Fibroblast of lung (primary cell): ENCODE data around the gene KCNH6. TPM values are rescaled to one million over a fixed set of nuclear protein-coding genes. Genes with fewer than 3 reads are reported as not detected.

ENCODE experiments used
- DNase-seq, 2 donors: peaks; one replicate each; pipeline versions ENCODE4 v3.0.0 to v3.0.0-alpha.2; 2010; ENCODE audit warnings: low read depth in 2 of 2
- H2AFZ ChIP-seq: 2 replicates; pipeline ENCODE4 v1.5.1; 2012; ENCODE audit warnings: low read length, control low read depth, inconsistent platforms
- H3K27ac ChIP-seq: 2 replicates; pipeline ENCODE4 v1.5.1; 2011; ENCODE audit warnings: low read length, control low read depth; ENCODE audit not compliant: insufficient read depth
- H3K27me3 ChIP-seq: 2 replicates; pipeline ENCODE4 v1.5.1; 2011; ENCODE audit warnings: mild to moderate bottlenecking, low read length; ENCODE audit not compliant: control insufficient read depth, insufficient read depth
- H3K36me3 ChIP-seq: 2 replicates; pipeline ENCODE4 v1.5.1; 2011; ENCODE audit warnings: low read length; ENCODE audit not compliant: control insufficient read depth, insufficient read depth
- H3K4me1 ChIP-seq: 2 replicates; pipeline ENCODE4 v1.5.1; 2011; ENCODE audit warnings: low read length; ENCODE audit not compliant: control insufficient read depth, insufficient read depth; ENCODE audit errors: extremely low read depth
- H3K4me2 ChIP-seq: 2 replicates; pipeline ENCODE4 v1.5.1; 2011; ENCODE audit warnings: low read length, control low read depth; ENCODE audit not compliant: insufficient read depth; ENCODE audit errors: extremely low read depth
- H3K4me3 ChIP-seq, 4 experiments: fragments of 200-600 bp in 1 of 4; sonication (generic) in 1 of 4; replicated peaks in 1 of 4; 2 replicates each; pipeline ENCODE4 v1.5.1; 2011 to 2016; ENCODE audit warnings: low read length in 4 of 4, low read depth in 3 of 4, mild to moderate bottlenecking in 3 of 4, control low read depth in 2 of 4, inconsistent platforms in 1 of 4, mixed read lengths in 1 of 4; ENCODE audit not compliant: insufficient read depth in 1 of 4; ENCODE audit errors: control extremely low read depth in 1 of 4
- H3K79me2 ChIP-seq: 2 replicates; pipeline ENCODE4 v1.5.1; 2012; ENCODE audit warnings: mild to moderate bottlenecking, low read length, inconsistent platforms; ENCODE audit not compliant: control insufficient read depth, insufficient read depth
- H3K9ac ChIP-seq: 2 replicates; pipeline ENCODE4 v1.5.1; 2011; ENCODE audit warnings: mild to moderate bottlenecking, low read length, control low read depth; ENCODE audit not compliant: insufficient read depth
- H3K9me3 ChIP-seq: 2 replicates; pipeline ENCODE4 v1.5.1; 2012; ENCODE audit warnings: low read depth, low read length; ENCODE audit not compliant: control insufficient read depth, insufficient read depth
- H4K20me1 ChIP-seq: 2 replicates; pipeline ENCODE4 v1.5.1; 2011; ENCODE audit warnings: low read length; ENCODE audit not compliant: control insufficient read depth, insufficient read depth; ENCODE audit errors: extremely low read depth
- EZH2 ChIP-seq: IDR thresholded peaks from 2 replicates; pipeline ENCODE4 v1.5.1; 2012; ENCODE audit warnings: low read length, control low read depth, mild to moderate bottlenecking; ENCODE audit errors: missing control alignments
- polyA plus RNA-seq, 2 donors: library from polyadenylated mRNA; depleted of rRNA in 1 of 2; stranded (reverse) in 1 of 2; unstranded in 1 of 2; fragments of >200 nt; gene quantifications; 2 replicates each; pipeline ENCODE4 v1.2.1, GENCODE V29; 2011 to 2012; ENCODE audit warnings: missing spikeins in 1 of 2
- total RNA-seq: library from RNA; depleted of rRNA; stranded (reverse); fragments of >200 nt; gene quantifications from 2 replicates; pipeline ENCODE4 v1.2.1, GENCODE V29; 2014
- TF ChIP-seq, protein P1 (sequence below), 2 donors: IDR thresholded peaks in 1 of 2; conservative IDR thresholded peaks in 1 of 2; 1 replicate in 1 of 2; 2 replicates in 1 of 2; pipeline ENCODE4 v1.5.1; 2011 to 2012; ENCODE audit warnings: low read length in 2 of 2, control low read depth in 1 of 2, inconsistent platforms in 1 of 2, low read depth in 1 of 2, mild to moderate bottlenecking in 1 of 2

The KCNH6 gene
- total and polyA plus RNA-seq, 2 donors (not counting 1 experiment from before 2014, with no cell fraction given) = not detected

DNA sequence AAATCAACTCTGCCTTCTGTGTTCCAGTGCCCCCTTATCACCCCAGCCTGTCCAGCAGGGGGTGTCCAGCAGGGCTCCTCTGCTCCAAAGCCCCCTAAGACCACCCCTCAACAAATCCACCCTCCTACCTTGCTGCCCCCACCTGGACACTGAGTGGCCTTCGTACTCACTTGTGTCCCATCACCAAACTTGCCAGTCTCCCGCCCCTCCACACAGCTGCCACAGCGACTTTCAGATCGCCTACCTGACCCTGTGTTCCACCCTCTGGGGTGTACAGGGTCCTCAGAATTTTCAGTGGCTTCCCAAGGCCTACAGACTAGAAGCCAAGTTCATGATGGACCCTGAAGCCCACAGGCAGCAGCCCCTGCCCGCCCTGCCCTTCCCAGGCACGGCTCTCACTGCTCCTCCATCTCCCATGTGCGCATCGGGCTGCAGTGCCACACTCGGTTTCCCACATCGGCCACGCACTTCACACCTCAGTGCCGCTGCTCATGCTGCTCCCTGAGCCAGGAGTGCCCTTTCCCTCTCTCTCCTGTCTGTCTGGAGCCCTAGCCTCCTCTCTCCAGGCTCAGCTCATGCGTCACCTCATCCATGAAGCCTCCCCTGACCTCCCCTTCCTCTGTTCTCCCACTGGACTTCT lies 11.8 kb downstream of the KCNH6 start:
- no peak for TF ChIP-seq EZH2
- TF ChIP-seq, protein P1, sequence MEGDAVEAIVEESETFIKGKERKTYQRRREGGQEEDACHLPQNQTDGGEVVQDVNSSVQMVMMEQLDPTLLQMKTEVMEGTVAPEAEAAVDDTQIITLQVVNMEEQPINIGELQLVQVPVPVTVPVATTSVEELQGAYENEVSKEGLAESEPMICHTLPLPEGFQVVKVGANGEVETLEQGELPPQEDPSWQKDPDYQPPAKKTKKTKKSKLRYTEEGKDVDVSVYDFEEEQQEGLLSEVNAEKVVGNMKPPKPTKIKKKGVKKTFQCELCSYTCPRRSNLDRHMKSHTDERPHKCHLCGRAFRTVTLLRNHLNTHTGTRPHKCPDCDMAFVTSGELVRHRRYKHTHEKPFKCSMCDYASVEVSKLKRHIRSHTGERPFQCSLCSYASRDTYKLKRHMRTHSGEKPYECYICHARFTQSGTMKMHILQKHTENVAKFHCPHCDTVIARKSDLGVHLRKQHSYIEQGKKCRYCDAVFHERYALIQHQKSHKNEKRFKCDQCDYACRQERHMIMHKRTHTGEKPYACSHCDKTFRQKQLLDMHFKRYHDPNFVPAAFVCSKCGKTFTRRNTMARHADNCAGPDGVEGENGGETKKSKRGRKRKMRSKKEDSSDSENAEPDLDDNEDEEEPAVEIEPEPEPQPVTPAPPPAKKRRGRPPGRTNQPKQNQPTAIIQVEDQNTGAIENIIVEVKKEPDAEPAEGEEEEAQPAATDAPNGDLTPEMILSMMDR (conservative IDR thresholded peaks at IDR 0.05 in 1 of 2, IDR thresholded peaks at IDR 0.05 in 1 of 2; ENCODE audit: low read depth in 1 of 2, low read length in 2 of 2) = no peak
- Histone ChIP-seq H3K4me2 (no peak overlapping the region), H3K4me1 (no peaks in the 10 kb centered on the region), H3K4me3 (no peak overlapping the region), H4K20me1 (no peaks in the 10 kb centered on the region), H3K27me3 (peaks cover 25% of the 10 kb centered on the region), H3K27ac (no peak overlapping the region), H3K36me3 (no peaks in the 10 kb centered on the region), H3K9me3 (no peaks in the 10 kb centered on the region), H3K79me2 (no peaks in the 10 kb centered on the region), H2AFZ (no peak overlapping the region), H3K9ac (no peak overlapping the region)
- no peak for DNase-seq

DNA sequence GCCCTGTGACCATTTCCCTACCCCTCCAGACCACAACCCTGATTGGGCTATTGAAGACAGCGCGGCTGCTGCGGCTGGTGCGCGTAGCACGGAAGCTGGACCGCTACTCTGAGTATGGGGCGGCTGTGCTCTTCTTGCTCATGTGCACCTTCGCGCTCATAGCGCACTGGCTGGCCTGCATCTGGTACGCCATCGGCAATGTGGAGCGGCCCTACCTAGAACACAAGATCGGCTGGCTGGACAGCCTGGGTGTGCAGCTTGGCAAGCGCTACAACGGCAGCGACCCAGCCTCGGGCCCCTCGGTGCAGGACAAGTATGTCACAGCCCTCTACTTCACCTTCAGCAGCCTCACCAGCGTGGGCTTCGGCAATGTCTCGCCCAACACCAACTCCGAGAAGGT lies 12.5 kb downstream of the KCNH6 start:
- no peaks in the 10 kb centered on the region for H3K4me1 ChIP-seq
- no peak overlapping the region for H3K4me3 ChIP-seq
- H3K36me3 ChIP-seq = no peaks in the 10 kb centered on the region
- H3K79me2 ChIP-seq = no peaks in the 10 kb centered on the region
- TF ChIP-seq EZH2 = no peak
- TF ChIP-seq, protein P1 (conservative IDR thresholded peaks at IDR 0.05 in 1 of 2, IDR thresholded peaks at IDR 0.05 in 1 of 2; ENCODE audit: low read depth in 1 of 2, low read length in 2 of 2) = no peak
- DNase-seq = no peak
- peaks cover 25% of the 10 kb centered on the region for H3K27me3 ChIP-seq
- H3K9me3 ChIP-seq = no peaks in the 10 kb centered on the region
- H2AFZ ChIP-seq = no peak overlapping the region
- no peak overlapping the region for H3K4me2 ChIP-seq
- H4K20me1 ChIP-seq = no peaks in the 10 kb centered on the region
- H3K27ac ChIP-seq = no peak overlapping the region
- no peak overlapping the region for H3K9ac ChIP-seq

DNA sequence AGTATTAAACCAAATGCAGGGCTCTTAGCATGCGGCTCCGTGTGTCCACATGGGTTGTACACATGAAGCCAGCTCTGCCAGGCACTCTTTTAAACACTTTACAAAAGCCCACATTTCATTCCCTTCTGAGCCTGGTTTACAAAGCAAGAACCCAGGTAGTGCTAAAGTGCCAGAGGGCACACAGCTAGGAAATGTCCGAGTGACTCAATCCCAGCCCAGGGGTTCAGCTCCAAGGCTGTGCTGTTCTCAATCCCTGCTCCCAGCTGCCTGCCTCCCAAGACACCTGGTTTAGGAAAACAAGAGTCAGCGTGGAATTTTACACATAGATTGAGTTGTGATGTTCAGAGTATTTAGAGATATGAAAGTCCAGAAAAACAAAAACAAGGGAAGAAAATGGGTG lies 13.8 kb downstream of the KCNH6 start:
- no peaks in the 10 kb centered on the region for H4K20me1 ChIP-seq
- H3K36me3 ChIP-seq = no peaks in the 10 kb centered on the region
- H2AFZ ChIP-seq = no peak overlapping the region
- H3K79me2 ChIP-seq = no peaks in the 10 kb centered on the region
- no peak overlapping the region for H3K4me2 ChIP-seq
- TF ChIP-seq, protein P1 (conservative IDR thresholded peaks at IDR 0.05 in 1 of 2, IDR thresholded peaks at IDR 0.05 in 1 of 2; ENCODE audit: low read depth in 1 of 2, low read length in 2 of 2) = no peak
- no peak for TF ChIP-seq EZH2
- no peaks in the 10 kb centered on the region for H3K4me1 ChIP-seq
- no peak overlapping the region for H3K4me3 ChIP-seq
- no peaks in the 10 kb centered on the region for H3K9me3 ChIP-seq
- DNase-seq = no peak
- H3K9ac ChIP-seq = no peak overlapping the region
- peaks cover 28% of the 10 kb centered on the region for H3K27me3 ChIP-seq
- H3K27ac ChIP-seq = no peak overlapping the region
